ENCODE measurements around the gene SEMG1.
A peak's percentile ranks its signal among the peaks of the same experiment; 100 is the strongest.

Gene SEMG1

DNA sequence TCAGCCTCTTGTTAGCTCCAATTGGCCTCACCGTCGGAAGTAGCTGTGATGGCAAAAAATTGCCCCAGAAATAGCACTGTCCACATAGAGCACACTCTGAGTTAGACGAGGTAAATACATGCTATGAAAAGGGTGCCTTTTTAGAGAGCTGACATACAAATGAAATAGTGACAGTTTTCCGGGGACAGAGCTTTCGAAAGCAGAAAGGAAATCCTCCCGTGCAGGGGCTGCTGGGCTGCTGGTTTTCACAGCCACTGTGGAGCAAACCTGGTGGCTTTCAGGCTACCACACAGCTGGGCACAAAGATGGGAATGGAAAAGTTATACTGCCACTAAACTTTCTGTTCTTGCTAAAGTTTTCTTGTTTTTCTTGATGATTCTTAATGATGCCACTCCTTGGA is 39.3 kb downstream of the SEMG1 start:
- DNase-seq (ENCODE audit: extremely low read depth, low read depth), result no peak
- TF ChIP-seq, protein P1, sequence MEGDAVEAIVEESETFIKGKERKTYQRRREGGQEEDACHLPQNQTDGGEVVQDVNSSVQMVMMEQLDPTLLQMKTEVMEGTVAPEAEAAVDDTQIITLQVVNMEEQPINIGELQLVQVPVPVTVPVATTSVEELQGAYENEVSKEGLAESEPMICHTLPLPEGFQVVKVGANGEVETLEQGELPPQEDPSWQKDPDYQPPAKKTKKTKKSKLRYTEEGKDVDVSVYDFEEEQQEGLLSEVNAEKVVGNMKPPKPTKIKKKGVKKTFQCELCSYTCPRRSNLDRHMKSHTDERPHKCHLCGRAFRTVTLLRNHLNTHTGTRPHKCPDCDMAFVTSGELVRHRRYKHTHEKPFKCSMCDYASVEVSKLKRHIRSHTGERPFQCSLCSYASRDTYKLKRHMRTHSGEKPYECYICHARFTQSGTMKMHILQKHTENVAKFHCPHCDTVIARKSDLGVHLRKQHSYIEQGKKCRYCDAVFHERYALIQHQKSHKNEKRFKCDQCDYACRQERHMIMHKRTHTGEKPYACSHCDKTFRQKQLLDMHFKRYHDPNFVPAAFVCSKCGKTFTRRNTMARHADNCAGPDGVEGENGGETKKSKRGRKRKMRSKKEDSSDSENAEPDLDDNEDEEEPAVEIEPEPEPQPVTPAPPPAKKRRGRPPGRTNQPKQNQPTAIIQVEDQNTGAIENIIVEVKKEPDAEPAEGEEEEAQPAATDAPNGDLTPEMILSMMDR (IDR thresholded peaks at IDR 0.05; ENCODE audit: low read depth, low read length), result no peak

DNA sequence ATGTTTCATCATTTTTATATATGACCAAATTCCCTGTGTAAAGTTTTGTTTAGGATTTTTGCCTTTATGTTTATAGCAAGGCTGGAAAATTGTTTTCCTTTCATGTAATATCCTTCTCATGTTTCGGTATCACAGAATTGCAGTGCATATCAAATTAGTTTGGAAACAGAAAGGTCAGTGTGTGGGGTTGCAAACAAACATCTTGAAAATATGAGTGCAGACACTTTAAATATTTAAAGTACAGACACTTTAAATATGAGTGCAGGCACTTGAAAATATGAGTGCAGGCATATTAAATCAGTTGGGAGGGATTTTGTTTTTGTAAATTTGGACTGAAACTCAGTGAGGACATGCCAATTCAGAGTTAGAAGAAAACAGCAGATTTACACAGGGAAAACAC is 41.0 kb downstream of the SEMG1 start:
- no peak for DNase-seq (ENCODE audit: extremely low read depth, low read depth)
- TF ChIP-seq, protein P1 (IDR thresholded peaks at IDR 0.05; ENCODE audit: low read depth, low read length), result no peak

DNA sequence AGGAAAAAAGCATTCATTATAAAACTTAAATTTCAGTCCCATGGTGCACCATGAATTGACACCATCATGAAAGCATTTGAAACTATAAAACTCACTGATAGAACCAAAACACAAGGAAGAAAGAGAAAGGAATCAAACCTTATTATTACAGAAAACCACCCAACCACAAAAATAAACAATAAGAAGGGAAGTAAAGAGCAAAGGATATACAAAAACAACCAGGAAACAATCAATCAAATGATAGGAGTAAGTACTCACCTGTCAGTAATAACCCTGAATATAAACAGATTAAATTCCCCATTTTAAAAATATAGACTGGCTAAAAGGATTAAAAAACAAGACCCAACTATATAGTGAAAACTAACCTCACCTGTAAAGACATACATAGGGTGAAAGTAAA is 41.8 kb downstream of the SEMG1 start:
- no peak for DNase-seq (ENCODE audit: extremely low read depth, low read depth)
- TF ChIP-seq, protein P1 (IDR thresholded peaks at IDR 0.05; ENCODE audit: low read depth, low read length), result no peak

DNA sequence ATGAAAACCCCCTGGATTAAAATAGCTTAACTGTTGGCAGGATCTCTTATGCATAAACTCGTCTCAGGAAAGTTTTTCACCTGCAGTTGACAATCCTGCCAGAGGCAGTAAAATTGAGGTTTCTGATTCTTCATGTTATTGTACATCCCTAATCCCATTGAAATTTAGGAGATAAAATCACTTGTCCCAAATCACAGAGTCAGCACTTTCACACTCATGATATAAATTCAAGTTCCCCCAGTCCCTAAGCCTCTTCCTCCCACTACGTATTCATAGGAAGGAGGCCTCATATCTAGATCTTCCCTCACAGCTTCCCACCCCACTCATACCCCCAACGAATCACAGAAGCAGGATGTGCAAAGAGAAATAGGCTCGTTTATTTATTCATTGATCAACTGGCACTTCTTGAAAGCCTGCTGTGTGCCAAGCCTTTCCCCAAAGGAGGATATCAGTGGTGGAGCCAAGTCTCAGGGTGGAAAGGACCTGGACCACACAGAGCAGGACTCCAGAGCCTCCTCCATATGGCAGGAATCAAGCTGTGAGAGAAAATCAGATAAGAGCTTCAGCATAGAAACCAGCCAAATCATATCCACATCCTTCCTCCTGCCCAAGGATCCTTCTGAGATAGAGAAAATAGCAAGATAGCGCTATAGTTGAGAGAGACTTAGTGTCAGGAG is 45.2 kb downstream of the SEMG1 start:
- no peak for DNase-seq (ENCODE audit: extremely low read depth, low read depth)
- TF ChIP-seq, protein P1 (IDR thresholded peaks at IDR 0.05; ENCODE audit: low read depth, low read length), result no peak

DNA sequence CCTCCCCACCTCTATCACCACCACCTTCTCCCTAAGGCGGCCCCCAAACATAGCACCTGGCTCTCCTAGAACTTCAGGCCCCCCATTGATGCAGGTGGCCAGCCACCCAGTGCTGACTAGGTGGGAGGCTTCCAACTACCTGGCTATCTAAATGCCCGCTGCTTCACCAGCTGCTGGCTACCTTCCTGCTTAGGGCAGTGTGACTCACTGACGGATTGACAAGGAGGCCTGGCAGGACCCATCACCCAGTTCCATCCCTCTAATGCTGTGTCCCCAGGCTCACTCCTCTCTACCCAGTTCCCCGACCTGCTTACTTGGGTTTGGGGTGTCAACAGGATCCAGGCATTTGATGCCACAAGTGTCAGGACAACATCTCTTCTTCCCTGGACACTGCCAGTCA is 46.4 kb downstream of the SEMG1 start:
- TF ChIP-seq, protein P1 (IDR thresholded peaks at IDR 0.05; ENCODE audit: low read depth, low read length), result no peak

DNA sequence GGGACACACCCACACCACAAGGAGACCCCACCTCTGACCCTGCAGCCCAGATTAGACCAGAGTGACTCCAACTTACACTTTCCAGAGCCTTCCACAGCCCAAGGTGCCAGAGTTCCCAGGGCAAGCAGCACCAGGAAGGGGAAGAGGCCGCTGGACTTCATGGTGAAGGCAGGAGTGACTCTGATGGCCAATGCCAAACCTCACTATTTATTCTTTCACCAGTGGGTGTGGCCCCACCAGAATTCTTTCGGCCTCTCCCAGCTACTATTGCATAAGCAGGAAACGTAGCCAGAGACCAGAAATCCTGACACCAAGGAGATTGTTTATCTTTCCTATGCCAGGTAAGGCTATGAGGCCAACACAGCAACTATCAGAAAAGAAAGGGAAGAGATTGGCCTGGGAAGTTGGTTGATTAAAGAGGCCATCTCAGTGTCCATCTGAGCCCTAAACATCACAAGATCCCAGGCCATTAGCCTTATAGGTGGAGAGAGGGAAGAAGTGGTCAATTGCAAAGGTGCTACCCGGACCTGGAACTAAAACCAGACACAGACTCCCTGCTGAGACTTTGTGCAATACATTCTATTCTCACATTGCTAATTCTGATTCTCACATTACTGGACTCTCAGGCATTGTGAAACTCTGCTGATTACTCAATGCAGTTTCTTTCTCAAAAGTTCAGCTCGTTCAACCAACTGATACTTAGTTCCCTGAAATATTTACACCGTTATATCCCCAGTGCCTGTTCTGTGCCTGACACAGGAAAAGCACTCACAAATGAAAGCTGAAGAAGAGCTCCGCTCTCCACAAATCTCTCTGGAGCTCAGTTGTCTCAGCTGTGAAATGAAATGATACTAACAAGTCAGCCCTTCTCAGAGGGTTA is 47.8 kb downstream of the SEMG1 start, which contains the start of gene SLPI:
Gene SLPI (minus strand): TSS at position 182 of the 880 bp plus-strand sequence. CDS start 21 bp downstream, at position 161.
- peak; percentile 12 for DNase-seq (ENCODE audit: extremely low read depth, low read depth)
- TF ChIP-seq, protein P1 (IDR thresholded peaks at IDR 0.05; ENCODE audit: low read depth, low read length), result no peak

More for the DNA sequence above, 46.4 kb downstream of the SEMG1 start:
- DNase-seq (ENCODE audit: extremely low read depth, low read depth), result no peak

DNA sequence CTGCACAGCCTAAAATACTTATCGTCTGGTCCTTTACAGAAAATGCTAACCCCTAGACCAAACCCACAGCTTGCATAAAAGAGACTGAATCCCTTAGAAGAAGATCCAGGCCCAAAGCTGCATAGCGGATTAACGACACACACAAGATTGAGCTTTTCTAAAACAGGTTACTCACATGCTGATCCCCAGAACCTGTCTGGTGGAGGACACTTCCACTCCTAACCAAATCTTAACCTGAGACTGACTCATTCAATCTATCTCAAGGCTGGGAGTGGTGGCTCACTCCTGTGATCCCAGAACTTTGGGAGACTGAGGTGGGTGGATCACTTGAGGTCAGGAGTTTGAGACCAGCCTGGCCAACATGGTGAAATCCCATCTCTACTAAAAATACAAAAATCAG is 50.3 kb downstream of the SEMG1 start:
- DNase-seq (ENCODE audit: extremely low read depth, low read depth), result no peak
- TF ChIP-seq, protein P1 (IDR thresholded peaks at IDR 0.05; ENCODE audit: low read depth, low read length), result no peak

Data from AG09319 (cell line).